Thyroid gland (tissue), 4 donors: ENCODE results near the gene SLC5A4. TPM values are rescaled to one million over a fixed set of nuclear protein-coding genes. Genes with fewer than 3 reads are reported as not detected.

Experiments used
- DNase-seq, 2 donors: peaks; one replicate each; pipeline ENCODE4 v3.0.0-alpha.2; 2019
- H3K27ac ChIP-seq, 3 donors: fragments of 200-600 bp; sonication (generic); 1 replicate in 2 of 3; 2 replicates in 1 of 3; pipeline ENCODE4 v1.5.1; 2016 to 2019; ENCODE audit warnings: mild to moderate bottlenecking in 1 of 3, moderate library complexity in 1 of 3
- H3K27me3 ChIP-seq: fragments of 200-600 bp; sonication (generic); one replicate; pipeline ENCODE4 v1.5.1; 2019
- H3K36me3 ChIP-seq, 2 donors: fragments of 200-600 bp; sonication (generic); one replicate each; pipeline ENCODE4 v1.5.1; 2016 to 2019
- H3K4me1 ChIP-seq, 2 donors: fragments of 200-600 bp; sonication (generic); one replicate each; pipeline ENCODE4 v1.5.1; 2017 to 2019
- H3K4me3 ChIP-seq, 3 donors: fragments of 200-600 bp; sonication (generic); replicated peaks in 1 of 3; 1 replicate in 2 of 3; 2 replicates in 1 of 3; pipeline ENCODE4 v1.5.1; 2016; ENCODE audit warnings: mild to moderate bottlenecking in 1 of 3
- H3K9me3 ChIP-seq: fragments of 200-600 bp; sonication (generic); one replicate; pipeline ENCODE4 v1.5.1; 2017
- POLR2A ChIP-seq, 2 donors: fragments of 450-650 bp; IDR thresholded peaks; one replicate each; pipeline ENCODE4 v1.6.1; 2017; ENCODE audit warnings: antibody characterized with exemption in 2 of 2, mild to moderate bottlenecking in 2 of 2, moderate library complexity in 1 of 2
- WGBS, 2 donors: methylation state at CpG; one replicate each; pipeline ENCODE4 v1.1.5; 2017; 5-methylcytosine and 5-hydroxymethylcytosine counted together
- intact Hi-C: fragments of 100-400 bp; cut with DNase I; formaldehyde crosslinking; loops from one replicate; pipeline ENCODE4 v1.15.1; 2023
- total RNA-seq, 4 donors: library from RNA; depleted of rRNA; stranded (reverse); fragments of >200 nt; gene quantifications; one replicate each; pipeline ENCODE4 v1.2.3, GENCODE V29; 2016
- TF ChIP-seq, protein P1 (sequence below), 6 experiments: fragments of 200-600 bp in 3 of 6; fragments of 450-650 bp in 3 of 6; sonication (generic) in 3 of 6; IDR thresholded peaks; one replicate each; pipeline ENCODE4 v1.5.1; 2016 to 2019; ENCODE audit warnings: antibody characterized with exemption in 6 of 6, mild to moderate bottlenecking in 2 of 6, inconsistent platforms in 1 of 6, moderate library complexity in 1 of 6

The SLC5A4 gene
- total RNA-seq, 4 donors from 2014 or later: 0.45 to 1.3 (median 1.3) TPM

DNA sequence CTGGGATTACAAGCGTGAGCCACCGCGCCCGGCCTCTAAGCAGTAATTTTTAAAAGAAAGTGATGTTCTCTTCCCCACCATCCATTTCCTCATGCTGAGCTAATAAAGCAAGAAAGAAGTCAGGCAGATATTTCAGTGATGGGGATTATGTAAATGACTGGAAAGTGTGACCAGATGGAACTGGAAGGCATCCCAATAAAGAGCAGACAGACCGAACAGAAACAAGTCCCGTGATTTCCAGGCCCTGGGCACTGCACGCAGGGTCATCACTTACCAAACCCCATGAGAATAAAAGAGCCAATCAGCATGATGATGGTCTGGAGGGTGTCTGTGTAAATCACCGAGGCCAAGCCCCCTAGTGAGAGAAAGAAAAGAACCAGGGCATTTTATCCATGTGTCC, 18.2 kb downstream of the SLC5A4 start:
- 75 to 76% methylated on average over 8 of the region's 8 CpGs for WGBS, 2 donors
- Histone ChIP-seq H3K4me1 (no peaks in the 10 kb centered on the region), H3K36me3 (no peaks in the 10 kb centered on the region), H3K27me3 (no peaks in the 10 kb centered on the region), H3K4me3 (no peak overlapping the region), H3K27ac (no peak overlapping the region), H3K9me3 (no peaks in the 10 kb centered on the region)
- no peak for DNase-seq
- intact Hi-C loops: no loop called here
- no peak for TF ChIP-seq POLR2A (IDR thresholded peaks at IDR 0.05)
- TF ChIP-seq, protein P1, sequence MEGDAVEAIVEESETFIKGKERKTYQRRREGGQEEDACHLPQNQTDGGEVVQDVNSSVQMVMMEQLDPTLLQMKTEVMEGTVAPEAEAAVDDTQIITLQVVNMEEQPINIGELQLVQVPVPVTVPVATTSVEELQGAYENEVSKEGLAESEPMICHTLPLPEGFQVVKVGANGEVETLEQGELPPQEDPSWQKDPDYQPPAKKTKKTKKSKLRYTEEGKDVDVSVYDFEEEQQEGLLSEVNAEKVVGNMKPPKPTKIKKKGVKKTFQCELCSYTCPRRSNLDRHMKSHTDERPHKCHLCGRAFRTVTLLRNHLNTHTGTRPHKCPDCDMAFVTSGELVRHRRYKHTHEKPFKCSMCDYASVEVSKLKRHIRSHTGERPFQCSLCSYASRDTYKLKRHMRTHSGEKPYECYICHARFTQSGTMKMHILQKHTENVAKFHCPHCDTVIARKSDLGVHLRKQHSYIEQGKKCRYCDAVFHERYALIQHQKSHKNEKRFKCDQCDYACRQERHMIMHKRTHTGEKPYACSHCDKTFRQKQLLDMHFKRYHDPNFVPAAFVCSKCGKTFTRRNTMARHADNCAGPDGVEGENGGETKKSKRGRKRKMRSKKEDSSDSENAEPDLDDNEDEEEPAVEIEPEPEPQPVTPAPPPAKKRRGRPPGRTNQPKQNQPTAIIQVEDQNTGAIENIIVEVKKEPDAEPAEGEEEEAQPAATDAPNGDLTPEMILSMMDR (IDR thresholded peaks at IDR 0.05): no peak

DNA sequence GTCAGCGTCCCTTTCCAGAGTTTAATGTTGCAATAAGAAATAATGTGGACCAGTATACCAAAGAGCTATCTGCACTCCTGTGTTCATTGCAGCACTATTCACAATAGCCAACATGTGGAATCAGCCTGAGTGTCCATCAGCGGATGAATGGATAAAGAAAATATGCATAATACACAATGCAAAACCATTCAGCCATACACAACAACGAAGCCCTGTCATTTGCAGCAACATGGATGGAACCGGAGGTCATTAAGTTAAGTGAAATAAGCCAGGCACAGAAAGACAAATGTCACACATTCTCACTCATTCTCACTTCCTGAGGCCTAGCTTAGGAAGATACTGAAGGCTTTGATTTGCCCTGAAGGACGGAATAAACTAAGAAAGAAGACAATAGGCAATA, 22.1 kb downstream of the SLC5A4 start:
- DNase-seq: no peak
- TF ChIP-seq, protein P1 (IDR thresholded peaks at IDR 0.05): no peak
- TF ChIP-seq POLR2A (IDR thresholded peaks at IDR 0.05): no peak
- Histone ChIP-seq H3K9me3 (no peaks in the 10 kb centered on the region), H3K27ac (no peak overlapping the region), H3K36me3 (no peaks in the 10 kb centered on the region), H3K4me3 (no peak overlapping the region), H3K27me3 (no peaks in the 10 kb centered on the region), H3K4me1 (no peaks in the 10 kb centered on the region)
- 90% methylated on average over 5 of the region's 5 CpGs for WGBS, 2 donors
- intact Hi-C loops: no loop called here

DNA sequence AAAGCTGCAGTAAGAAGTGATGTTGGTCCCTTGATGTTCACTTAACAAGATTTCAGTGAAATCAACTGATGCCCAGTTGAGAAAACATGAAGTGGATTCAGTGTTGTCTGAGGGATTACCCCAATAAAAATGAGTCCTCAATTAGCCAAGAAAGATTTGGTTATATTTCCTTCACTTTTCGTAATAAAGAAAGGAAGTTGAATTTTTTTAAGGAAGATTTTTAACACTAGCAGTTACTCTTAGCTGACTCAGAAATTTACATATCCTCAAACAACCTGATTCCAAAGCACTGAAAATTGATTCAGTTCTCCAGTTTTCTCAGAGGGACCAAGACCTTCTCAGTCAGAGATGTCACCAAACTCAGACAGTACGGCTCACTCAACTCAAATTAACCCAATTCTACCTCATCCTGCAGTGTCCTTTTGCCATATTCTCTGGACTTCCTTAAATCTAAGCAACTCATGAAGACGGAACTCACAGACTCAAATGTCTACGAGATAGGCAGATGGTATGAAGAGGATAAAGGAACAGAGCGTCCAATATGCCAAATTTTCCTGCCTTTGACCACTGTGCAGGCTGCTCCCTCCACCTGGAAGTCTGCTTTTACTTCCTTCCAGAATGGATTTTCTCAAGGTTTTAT, 22.8 kb downstream of the SLC5A4 start:
- intact Hi-C loops: no loop called here
- DNase-seq: no peak
- Histone ChIP-seq H3K36me3 (no peaks in the 10 kb centered on the region), H3K9me3 (no peaks in the 10 kb centered on the region), H3K4me3 (no peak overlapping the region), H3K27me3 (no peaks in the 10 kb centered on the region), H3K4me1 (no peaks in the 10 kb centered on the region), H3K27ac (no peak overlapping the region)
- 79 to 85% methylated on average over 5 of the region's 5 CpGs for WGBS, 2 donors
- TF ChIP-seq, protein P1 (IDR thresholded peaks at IDR 0.05): no peak
- no peak for TF ChIP-seq POLR2A (IDR thresholded peaks at IDR 0.05)

DNA sequence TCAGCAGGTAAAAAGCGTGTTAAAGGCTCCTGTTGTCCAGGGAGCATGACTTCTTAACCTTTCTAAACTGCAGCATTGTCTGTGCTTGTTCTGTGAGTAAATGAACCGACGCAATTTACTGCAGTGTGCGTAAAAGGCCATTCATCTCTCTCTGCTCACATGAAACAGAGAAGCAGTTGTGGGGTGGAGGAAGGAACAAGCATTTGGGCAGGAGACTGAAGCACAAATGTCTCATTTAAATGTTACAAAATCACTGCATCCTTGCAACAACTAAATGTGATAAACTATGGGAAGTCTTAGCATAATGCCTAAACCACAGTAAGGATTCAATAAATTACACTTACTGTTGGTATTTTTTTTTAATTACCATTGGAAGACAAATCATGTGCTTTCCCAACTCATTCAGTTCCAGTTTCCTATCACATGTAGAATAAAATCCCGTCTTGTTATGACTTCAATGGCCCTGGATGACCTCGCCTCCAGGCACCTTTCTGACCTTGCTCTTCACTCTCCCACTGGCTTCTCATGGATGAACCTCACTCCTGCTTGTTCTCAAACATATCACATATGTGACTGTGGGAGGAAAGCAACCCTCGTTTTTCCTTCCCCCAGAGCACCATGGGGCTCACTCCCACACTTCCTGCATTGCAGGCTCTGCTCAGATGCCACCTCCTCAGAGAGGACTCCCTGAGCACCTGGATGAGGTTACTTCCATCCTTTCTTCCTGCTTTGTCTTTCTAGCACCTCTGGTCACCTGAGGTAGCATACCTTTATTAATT, 28.6 kb downstream of the SLC5A4 start:
- Histone ChIP-seq H3K4me3 (no peak overlapping the region), H3K4me1 (no peaks in the 10 kb centered on the region), H3K27me3 (no peaks in the 10 kb centered on the region), H3K27ac (no peak overlapping the region), H3K9me3 (no peaks in the 10 kb centered on the region), H3K36me3 (no peaks in the 10 kb centered on the region)
- 52 to 53% methylated on average over 7 of the region's 7 CpGs for WGBS, 2 donors
- TF ChIP-seq, protein P1 (IDR thresholded peaks at IDR 0.05): no peak
- no peak for TF ChIP-seq POLR2A (IDR thresholded peaks at IDR 0.05)
- intact Hi-C loops: no loop called here
- DNase-seq: no peak

GRCh38 chr22:32222991-32223390, 32.2 kb downstream of the SLC5A4 start:
- H3K9me3 ChIP-seq: no peaks in the 10 kb centered on the region
- no peak for DNase-seq
- 86 to 89% methylated on average over 1 of the region's 1 CpG for WGBS, 2 donors
- no peak for TF ChIP-seq POLR2A (IDR thresholded peaks at IDR 0.05)
- TF ChIP-seq, protein P1 (IDR thresholded peaks at IDR 0.05): no peak
- H3K4me3 ChIP-seq: no peak overlapping the region
- no peaks in the 10 kb centered on the region for H3K27me3 ChIP-seq
- no peaks in the 10 kb centered on the region for H3K36me3 ChIP-seq
- no peaks in the 10 kb centered on the region for H3K4me1 ChIP-seq
- H3K27ac ChIP-seq: no peak overlapping the region
- intact Hi-C loops: no loop called here
